Neural progenitor cell (in vitro differentiated cells): ENCODE results near the gene HK1. TPM values are rescaled to one million over a fixed set of nuclear protein-coding genes. Genes with fewer than 3 reads are reported as not detected.

Experiments used
- DNase-seq: peaks from one replicate; pipeline ENCODE4 v3.0.0-alpha.2; 2016; ENCODE audit warnings: low spot score
- H2AFZ ChIP-seq: fragments of 200-600 bp; sonication (generic); replicated peaks from 2 replicates; pipeline ENCODE4 v1.6.1; 2016; ENCODE audit warnings: antibody characterized with exemption
- H3F3A ChIP-seq: fragments of 200-600 bp; sonication (generic); 2 replicates; pipeline ENCODE4 v1.6.1; 2016; ENCODE audit warnings: antibody characterized with exemption, low read depth
- H3K27ac ChIP-seq: fragments of 200-600 bp; sonication (generic); 2 replicates; pipeline ENCODE4 v1.5.1; 2016; ENCODE audit warnings: mild to moderate bottlenecking
- H3K27me3 ChIP-seq: fragments of 200-600 bp; sonication (generic); 2 replicates; pipeline ENCODE4 v1.6.1; 2016; ENCODE audit warnings: mild to moderate bottlenecking, moderate library complexity
- H3K36me3 ChIP-seq: fragments of 200-600 bp; sonication (generic); 2 replicates; pipeline ENCODE4 v1.5.1; 2016
- H3K4me1 ChIP-seq: fragments of 200-600 bp; sonication (generic); 2 replicates; pipeline ENCODE4 v1.6.1; 2016; ENCODE audit warnings: mixed run types
- H3K4me2 ChIP-seq: fragments of 200-600 bp; sonication (generic); 2 replicates; pipeline ENCODE4 v1.6.1; 2016
- H3K4me3 ChIP-seq: fragments of 200-600 bp; sonication (generic); 2 replicates; pipeline ENCODE4 v1.5.1; 2016
- H3K79me2 ChIP-seq: fragments of 200-600 bp; sonication (generic); 2 replicates; pipeline ENCODE4 v1.6.1; 2016; ENCODE audit warnings: low read depth
- H3K9ac ChIP-seq: fragments of 200-600 bp; sonication (generic); 2 replicates; pipeline ENCODE4 v1.6.1; 2016
- H3K9me3 ChIP-seq: fragments of 200-600 bp; sonication (generic); 2 replicates; pipeline ENCODE4 v1.5.1; 2016; ENCODE audit warnings: low read depth
- H4K20me1 ChIP-seq: fragments of 200-600 bp; sonication (generic); 2 replicates; pipeline ENCODE4 v1.6.1; 2016; ENCODE audit warnings: low read depth
- H3K27ac Mint-ChIP-seq: 3 replicates; pipeline ENCODE4 v1.8.0; 2021; ENCODE audit warnings: mixed read lengths
- H3K27me3 Mint-ChIP-seq: 2 replicates; pipeline ENCODE4 v1.8.0; 2022; ENCODE audit warnings: low read depth, mild to moderate bottlenecking, inconsistent platforms, moderate library complexity, mixed read lengths; ENCODE audit not compliant: insufficient read depth
- H3K36me3 Mint-ChIP-seq: 3 replicates; pipeline ENCODE4 v1.8.0; 2021; ENCODE audit warnings: mixed read lengths
- H3K4me1 Mint-ChIP-seq: 3 replicates; pipeline ENCODE4 v1.8.0; 2021; ENCODE audit warnings: mixed read lengths
- H3K4me3 Mint-ChIP-seq: 3 replicates; pipeline ENCODE4 v1.8.0; 2021; ENCODE audit warnings: mild to moderate bottlenecking, moderate library complexity, mixed read lengths
- H3K9me3 Mint-ChIP-seq: 3 replicates; pipeline ENCODE4 v1.8.0; 2020; ENCODE audit warnings: mixed read lengths
- CTCF ChIP-seq: fragments of 200-600 bp; sonication (generic); IDR thresholded peaks from 2 replicates; pipeline ENCODE4 v1.5.1; 2017; ENCODE audit warnings: antibody characterized with exemption, mild to moderate bottlenecking
- EZH2 ChIP-seq: fragments of 200-600 bp; sonication (generic); IDR thresholded peaks from 2 replicates; pipeline ENCODE4 v1.6.1; 2017; ENCODE audit warnings: antibody characterized with exemption, mild to moderate bottlenecking, moderate library complexity
- EZH2phosphoT487 ChIP-seq: fragments of 200-600 bp; sonication (generic); IDR thresholded peaks from 2 replicates; pipeline ENCODE4 v1.6.1; 2017; ENCODE audit warnings: antibody characterized with exemption
- total RNA-seq: library from RNA; depleted of rRNA; stranded (reverse); fragments of >200 nt; gene quantifications from 2 replicates; pipeline ENCODE4 v1.2.3, GENCODE V29; 2015; ENCODE audit warnings: low replicate concordance

Gene HK1
- total RNA-seq, 1 donor from 2014 or later: 30.1 TPM

GRCh38 chr10:69403519-69403918 is 125.2 kb downstream of the HK1 start:
- H3K27me3 ChIP-seq: peaks cover 5% of the 10 kb centered on the region
- peaks cover 6% of the 10 kb centered on the region for H3F3A ChIP-seq
- peaks cover 16% of the 10 kb centered on the region for H3K36me3 Mint-ChIP-seq
- no peaks in the 10 kb centered on the region for H3K9me3 ChIP-seq
- no peak overlapping the region for H3K27ac ChIP-seq
- H4K20me1 ChIP-seq: no peaks in the 10 kb centered on the region
- no peak for TF ChIP-seq EZH2phosphoT487
- no peak for TF ChIP-seq EZH2
- TF ChIP-seq CTCF: no peak
- H2AFZ ChIP-seq: no peak overlapping the region
- H3K9me3 Mint-ChIP-seq: no peaks in the 10 kb centered on the region
- no peak overlapping the region for H3K27ac Mint-ChIP-seq
- DNase-seq: no peak
- peaks cover 26% of the 10 kb centered on the region for H3K4me1 Mint-ChIP-seq
- H3K4me2 ChIP-seq: no peak overlapping the region
- H3K79me2 ChIP-seq: no peaks in the 10 kb centered on the region
- no peak overlapping the region for H3K9ac ChIP-seq
- no peak overlapping the region for H3K4me3 ChIP-seq
- H3K36me3 ChIP-seq: no peaks in the 10 kb centered on the region
- peaks cover 11% of the 10 kb centered on the region for H3K27me3 Mint-ChIP-seq
- peaks cover 7% of the 10 kb centered on the region for H3K4me1 ChIP-seq
- no peak overlapping the region for H3K4me3 Mint-ChIP-seq

DNA sequence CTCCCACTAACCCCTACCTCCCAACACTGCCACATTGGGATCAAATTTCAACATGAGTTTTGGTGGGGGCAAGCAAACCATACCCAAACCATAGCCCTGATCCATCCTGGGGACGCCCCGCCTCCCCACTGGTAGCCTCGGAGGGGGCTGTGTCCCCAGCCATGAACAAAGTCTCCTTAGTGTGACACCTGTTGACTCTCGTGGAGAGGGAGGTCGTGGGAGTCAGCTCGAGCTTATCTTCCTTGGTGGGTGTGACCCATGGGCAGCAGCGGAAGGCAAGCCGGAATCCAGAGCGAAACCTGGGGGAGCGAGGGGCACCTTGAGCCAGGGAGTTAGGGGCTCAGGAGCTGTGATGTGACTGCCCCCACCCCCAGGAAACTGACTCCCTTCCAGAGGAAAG is 126.5 kb downstream of the HK1 start:
- H3K9me3 Mint-ChIP-seq: no peaks in the 10 kb centered on the region
- Histone ChIP-seq H3K9me3 (no peaks in the 10 kb centered on the region), H3K27me3 (peaks cover 9% of the 10 kb centered on the region), H3K36me3 (no peaks in the 10 kb centered on the region), H3K4me1 (peaks cover 7% of the 10 kb centered on the region), H3K4me3 (no peak overlapping the region), H4K20me1 (no peaks in the 10 kb centered on the region), H3K79me2 (no peaks in the 10 kb centered on the region), H3K9ac (no peak overlapping the region), H2AFZ (no peak overlapping the region), H3K4me2 (no peak overlapping the region), H3F3A (peaks cover 6% of the 10 kb centered on the region), H3K27ac (no peak overlapping the region)
- no peak overlapping the region for H3K4me3 Mint-ChIP-seq
- no peak for TF ChIP-seq EZH2
- TF ChIP-seq EZH2phosphoT487: no peak
- no peak for TF ChIP-seq CTCF
- H3K4me1 Mint-ChIP-seq: peaks cover 26% of the 10 kb centered on the region
- DNase-seq: no peak
- no peak overlapping the region for H3K27ac Mint-ChIP-seq
- H3K27me3 Mint-ChIP-seq: peaks cover 12% of the 10 kb centered on the region
- peaks cover 16% of the 10 kb centered on the region for H3K36me3 Mint-ChIP-seq

- TF ChIP-seq EZH2: no peak
- TF ChIP-seq EZH2phosphoT487: no peak
- TF ChIP-seq CTCF: no peak
These were observed 126.9 kb downstream of the HK1 start for GRCh38 chr10:69405221-69405620.

More at GRCh38 chr10:69405221-69405620, 126.9 kb downstream of the HK1 start:
- peaks cover 16% of the 10 kb centered on the region for H3K36me3 Mint-ChIP-seq
- H3K36me3 ChIP-seq: no peaks in the 10 kb centered on the region
- no peaks in the 10 kb centered on the region for H3K79me2 ChIP-seq
- H3K9me3 ChIP-seq: no peaks in the 10 kb centered on the region
- no peak overlapping the region for H2AFZ ChIP-seq
- H3K4me1 ChIP-seq: peaks cover 7% of the 10 kb centered on the region
- H3K4me3 Mint-ChIP-seq: no peak overlapping the region
- DNase-seq: no peak
- no peaks in the 10 kb centered on the region for H3K9me3 Mint-ChIP-seq
- H4K20me1 ChIP-seq: no peaks in the 10 kb centered on the region
- no peak overlapping the region for H3K4me2 ChIP-seq
- H3K27ac ChIP-seq: no peak overlapping the region
- H3K27ac Mint-ChIP-seq: no peak overlapping the region
- H3K4me3 ChIP-seq: no peak overlapping the region
- H3K27me3 Mint-ChIP-seq: peaks cover 10% of the 10 kb centered on the region
- no peak overlapping the region for H3K9ac ChIP-seq
- H3K27me3 ChIP-seq: peaks cover 9% of the 10 kb centered on the region
- peaks cover 26% of the 10 kb centered on the region for H3K4me1 Mint-ChIP-seq
- H3F3A ChIP-seq: peaks cover 6% of the 10 kb centered on the region
